ENCODE measurements around the gene JSRP1.

JSRP1 gene

GRCh38 chr19:2270423-2271233, 14.4 kb upstream of the JSRP1 start:
- Histone ChIP-seq H4K20me1 (ENCODE audit: insufficient read depth, low read length) (0 out of 2 replicates have a peak, but pooled peaks cover 2% of the 10 kb centered on the region), H3K4me3 (ENCODE audit: low read depth, low read length, poor library complexity, severe bottlenecking) (peak overlapping the region; percentile 78), H3K4me2 (ENCODE audit: low read length) (peak overlapping the region; percentile 92), H2AFZ (ENCODE audit: low read length) (no peak overlapping the region), H3K79me2 (ENCODE audit: insufficient read depth, low read length) (peaks cover 29% of the 10 kb centered on the region), H3F3A (ENCODE audit: insufficient read depth, low read length) (peaks cover 7% of the 10 kb centered on the region; the same call in 1 of the 2 replicates), H3K9ac (ENCODE audit: low read length) (peak overlapping the region; percentile 90), H3K9me2 (ENCODE audit: low read depth, low read length) (no peaks in the 10 kb centered on the region), H3K27me3 (ENCODE audit: insufficient read depth, low read length) (no peaks in the 10 kb centered on the region), H3K4me1 (ENCODE audit: insufficient read depth, low read length, severe bottlenecking) (peaks cover 61% of the 10 kb centered on the region), H3K36me3 (ENCODE audit: insufficient read depth, low read length) (peaks cover 49% of the 10 kb centered on the region), H3K9me3 (ENCODE audit: low read length) (no peaks in the 10 kb centered on the region), H3K27ac (ENCODE audit: low read depth, low read length, poor library complexity, severe bottlenecking) (peak overlapping the region; percentile 80)
- no peak for TF ChIP-seq EZH2 (IDR thresholded peaks at IDR 0.05; ENCODE audit: borderline replicate concordance, low read length)
- TF ChIP-seq, protein P1, sequence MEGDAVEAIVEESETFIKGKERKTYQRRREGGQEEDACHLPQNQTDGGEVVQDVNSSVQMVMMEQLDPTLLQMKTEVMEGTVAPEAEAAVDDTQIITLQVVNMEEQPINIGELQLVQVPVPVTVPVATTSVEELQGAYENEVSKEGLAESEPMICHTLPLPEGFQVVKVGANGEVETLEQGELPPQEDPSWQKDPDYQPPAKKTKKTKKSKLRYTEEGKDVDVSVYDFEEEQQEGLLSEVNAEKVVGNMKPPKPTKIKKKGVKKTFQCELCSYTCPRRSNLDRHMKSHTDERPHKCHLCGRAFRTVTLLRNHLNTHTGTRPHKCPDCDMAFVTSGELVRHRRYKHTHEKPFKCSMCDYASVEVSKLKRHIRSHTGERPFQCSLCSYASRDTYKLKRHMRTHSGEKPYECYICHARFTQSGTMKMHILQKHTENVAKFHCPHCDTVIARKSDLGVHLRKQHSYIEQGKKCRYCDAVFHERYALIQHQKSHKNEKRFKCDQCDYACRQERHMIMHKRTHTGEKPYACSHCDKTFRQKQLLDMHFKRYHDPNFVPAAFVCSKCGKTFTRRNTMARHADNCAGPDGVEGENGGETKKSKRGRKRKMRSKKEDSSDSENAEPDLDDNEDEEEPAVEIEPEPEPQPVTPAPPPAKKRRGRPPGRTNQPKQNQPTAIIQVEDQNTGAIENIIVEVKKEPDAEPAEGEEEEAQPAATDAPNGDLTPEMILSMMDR (IDR thresholded peaks at IDR 0.05; ENCODE audit: low read length): no peak

GRCh38 chr19:2270157-2270422, 13.9 kb upstream of the JSRP1 start:
- Histone ChIP-seq H3K27me3 (ENCODE audit: insufficient read depth, low read length) (no peaks in the 10 kb centered on the region), H4K20me1 (ENCODE audit: insufficient read depth, low read length) (0 out of 2 replicates have a peak, but pooled peaks cover 2% of the 10 kb centered on the region), H3K9ac (ENCODE audit: low read length) (peak overlapping the region; percentile 90), H3K9me2 (ENCODE audit: low read depth, low read length) (no peaks in the 10 kb centered on the region), H3F3A (ENCODE audit: insufficient read depth, low read length) (peaks cover 7% of the 10 kb centered on the region; the same call in 1 of the 2 replicates), H3K4me2 (ENCODE audit: low read length) (peak overlapping the region; percentile 92), H3K36me3 (ENCODE audit: insufficient read depth, low read length) (peaks cover 44% of the 10 kb centered on the region), H3K27ac (ENCODE audit: low read depth, low read length, poor library complexity, severe bottlenecking) (peak overlapping the region; percentile 80), H3K79me2 (ENCODE audit: insufficient read depth, low read length) (peaks cover 29% of the 10 kb centered on the region), H3K4me3 (ENCODE audit: low read depth, low read length, poor library complexity, severe bottlenecking) (peak overlapping the region; percentile 78), H2AFZ (ENCODE audit: low read length) (no peak overlapping the region), H3K4me1 (ENCODE audit: insufficient read depth, low read length, severe bottlenecking) (peaks cover 61% of the 10 kb centered on the region), H3K9me3 (ENCODE audit: low read length) (no peaks in the 10 kb centered on the region)
- TF ChIP-seq, protein P1 (IDR thresholded peaks at IDR 0.05; ENCODE audit: low read length): no peak

DNA sequence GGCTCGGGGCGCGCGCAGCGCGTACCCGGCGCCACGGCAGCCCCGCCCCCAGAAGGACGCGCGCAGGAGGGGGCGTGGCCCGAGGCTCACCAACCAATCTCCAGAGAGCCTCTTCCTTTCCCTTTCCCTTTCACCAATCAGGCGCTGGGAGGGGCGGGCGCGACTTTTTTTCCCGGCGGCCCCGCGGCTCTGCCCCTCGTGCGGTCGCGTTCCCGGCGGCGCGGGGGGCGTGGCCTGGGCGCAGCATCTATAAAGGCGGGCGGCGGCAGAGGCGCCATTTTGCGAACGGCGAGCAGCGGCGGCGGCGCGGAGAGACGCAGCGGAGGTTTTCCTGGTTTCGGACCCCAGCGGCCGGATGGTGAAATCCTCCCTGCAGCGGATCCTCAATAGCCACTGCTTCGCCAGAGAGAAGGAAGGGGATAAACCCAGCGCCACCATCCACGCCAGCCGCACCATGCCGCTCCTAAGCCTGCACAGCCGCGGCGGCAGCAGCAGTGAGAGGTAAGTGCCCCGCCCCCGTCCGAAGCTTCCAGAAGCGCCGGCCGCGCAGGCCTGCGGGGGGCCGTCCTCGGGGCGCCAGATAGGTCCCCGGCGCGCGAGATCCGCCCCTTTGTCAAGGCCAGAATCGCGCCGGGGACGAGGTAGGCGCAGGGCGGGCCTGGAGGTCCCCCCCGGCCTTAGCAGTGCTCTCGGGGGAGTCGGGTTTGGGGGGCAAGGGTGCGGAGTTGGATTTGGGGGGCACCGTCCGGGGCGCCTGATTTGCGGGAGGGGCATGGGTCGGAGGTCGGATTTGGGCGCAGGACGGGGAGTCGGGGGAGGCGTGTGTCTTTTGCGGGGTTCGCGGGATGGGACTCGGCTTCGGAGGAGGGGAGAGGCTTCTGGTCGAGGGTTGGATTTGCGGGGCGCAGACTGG, 13.3 kb upstream of the JSRP1 start:
- H3K9ac ChIP-seq (ENCODE audit: low read length): peak overlapping the region; percentile 90
- peaks cover 7% of the 10 kb centered on the region; the same call in 1 of the 2 replicates for H3F3A ChIP-seq (ENCODE audit: insufficient read depth, low read length)
- no peak overlapping the region for H2AFZ ChIP-seq (ENCODE audit: low read length)
- no peaks in the 10 kb centered on the region for H3K9me2 ChIP-seq (ENCODE audit: low read depth, low read length)
- H3K27me3 ChIP-seq (ENCODE audit: insufficient read depth, low read length): no peaks in the 10 kb centered on the region
- peak overlapping the region; percentile 80 for H3K27ac ChIP-seq (ENCODE audit: low read depth, low read length, poor library complexity, severe bottlenecking)
- peaks cover 40% of the 10 kb centered on the region for H3K36me3 ChIP-seq (ENCODE audit: insufficient read depth, low read length)
- H3K79me2 ChIP-seq (ENCODE audit: insufficient read depth, low read length): peaks cover 29% of the 10 kb centered on the region
- peaks cover 63% of the 10 kb centered on the region for H3K4me1 ChIP-seq (ENCODE audit: insufficient read depth, low read length, severe bottlenecking)
- TF ChIP-seq EZH2 (IDR thresholded peaks at IDR 0.05; ENCODE audit: borderline replicate concordance, low read length): no peak
- TF ChIP-seq, protein P1 (IDR thresholded peaks at IDR 0.05; ENCODE audit: low read length): no peak; the same call in 1 of the 2 replicates
- H4K20me1 ChIP-seq (ENCODE audit: insufficient read depth, low read length): 0 out of 2 replicates have a peak, but pooled peaks cover 2% of the 10 kb centered on the region
- H3K9me3 ChIP-seq (ENCODE audit: low read length): no peaks in the 10 kb centered on the region
- H3K4me3 ChIP-seq (ENCODE audit: low read depth, low read length, poor library complexity, severe bottlenecking): peak overlapping the region; percentile 78
- peak overlapping the region; percentile 92 for H3K4me2 ChIP-seq (ENCODE audit: low read length)

Measured in OCI-LY1 (cell line).